Activated naive CD4-positive, alpha-beta T cell treated with anti-CD3 and anti-CD28 coated beads, Interleukin-2, amount 50 U/mL, for 24 hours (primary cell): Measurements from ENCODE around the gene KRTAP5-9.

Experiments
- H3K27ac Mint-ChIP-seq: one replicate; pipeline ENCODE4 v1.8.0; 2021; ENCODE audit warnings: mild to moderate bottlenecking, mixed read lengths
- H3K27me3 Mint-ChIP-seq: one replicate; pipeline ENCODE4 v1.8.0; 2021; ENCODE audit warnings: mixed read lengths
- H3K36me3 Mint-ChIP-seq: one replicate; pipeline ENCODE4 v1.8.0; 2021; ENCODE audit warnings: mixed read lengths
- H3K4me1 Mint-ChIP-seq: one replicate; pipeline ENCODE4 v1.8.0; 2021; ENCODE audit warnings: mixed read lengths
- H3K4me3 Mint-ChIP-seq: one replicate; pipeline ENCODE4 v1.8.0; 2021; ENCODE audit warnings: mild to moderate bottlenecking, mixed read lengths
- H3K9me3 Mint-ChIP-seq: one replicate; pipeline ENCODE4 v1.8.0; 2021; ENCODE audit warnings: mixed read lengths

KRTAP5-9 gene, protein sequence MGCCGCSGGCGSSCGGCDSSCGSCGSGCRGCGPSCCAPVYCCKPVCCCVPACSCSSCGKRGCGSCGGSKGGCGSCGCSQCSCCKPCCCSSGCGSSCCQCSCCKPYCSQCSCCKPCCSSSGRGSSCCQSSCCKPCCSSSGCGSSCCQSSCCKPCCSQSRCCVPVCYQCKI

DNA sequence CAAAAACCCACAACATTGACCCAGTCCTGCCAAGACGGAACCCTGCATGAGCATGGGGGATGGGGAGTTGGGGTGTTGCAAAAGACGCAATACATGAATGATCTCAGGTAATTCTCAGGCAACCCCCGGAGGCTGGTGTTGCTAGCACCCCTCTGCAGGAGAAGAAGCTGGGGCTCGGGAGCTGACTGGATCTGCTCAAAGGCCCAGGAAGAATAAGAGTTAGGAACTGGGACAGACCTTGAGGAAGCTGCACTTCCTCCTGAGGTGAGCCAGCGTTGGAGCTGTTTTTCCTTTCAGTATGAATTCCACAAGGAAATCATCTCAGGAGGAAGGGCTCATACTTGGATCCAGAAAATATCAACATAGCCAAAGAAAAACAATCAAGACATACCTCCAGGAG is at the start of gene KRTAP5-9:
TSS of gene KRTAP5-9 (plus strand) at position 301 of the 400 bp plus-strand sequence. CDS start 238 bp downstream, outside the sequence.
- Mint-ChIP-seq H3K27ac (no peak within 1 kb of the TSS), H3K27me3 (peaks cover 13% of the 10 kb centered on the region), H3K36me3 (no peaks in the 10 kb centered on the region), H3K4me1 (no peaks in the 10 kb centered on the region), H3K4me3 (no peak within 1 kb of the TSS), H3K9me3 (no peaks in the 10 kb centered on the region)

DNA sequence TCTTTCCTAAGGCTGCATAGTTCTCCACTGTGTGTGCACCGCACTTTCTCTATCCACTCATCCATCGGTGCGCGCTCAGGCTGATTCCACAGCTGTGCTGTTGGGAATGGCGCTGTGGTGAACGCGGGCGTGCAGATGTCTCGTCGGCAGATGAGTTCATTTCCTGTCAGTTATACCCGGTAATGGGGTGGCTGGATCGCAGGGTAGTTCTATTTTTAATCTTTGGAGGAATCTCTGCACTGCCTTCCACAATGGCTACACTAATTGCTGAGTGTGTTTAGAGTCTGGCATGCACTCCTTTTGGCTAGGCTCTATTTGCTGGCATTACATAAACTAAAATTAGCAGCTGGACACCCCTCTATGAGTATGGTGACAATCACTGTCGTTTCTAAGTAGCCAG is 49.1 kb upstream of the KRTAP5-9 start:
- no peak overlapping the region for H3K27ac Mint-ChIP-seq
- H3K4me3 Mint-ChIP-seq = no peak overlapping the region
- H3K4me1 Mint-ChIP-seq = no peaks in the 10 kb centered on the region
- peaks cover 33% of the 10 kb centered on the region for H3K36me3 Mint-ChIP-seq
- no peaks in the 10 kb centered on the region for H3K27me3 Mint-ChIP-seq
- H3K9me3 Mint-ChIP-seq = no peaks in the 10 kb centered on the region

DNA sequence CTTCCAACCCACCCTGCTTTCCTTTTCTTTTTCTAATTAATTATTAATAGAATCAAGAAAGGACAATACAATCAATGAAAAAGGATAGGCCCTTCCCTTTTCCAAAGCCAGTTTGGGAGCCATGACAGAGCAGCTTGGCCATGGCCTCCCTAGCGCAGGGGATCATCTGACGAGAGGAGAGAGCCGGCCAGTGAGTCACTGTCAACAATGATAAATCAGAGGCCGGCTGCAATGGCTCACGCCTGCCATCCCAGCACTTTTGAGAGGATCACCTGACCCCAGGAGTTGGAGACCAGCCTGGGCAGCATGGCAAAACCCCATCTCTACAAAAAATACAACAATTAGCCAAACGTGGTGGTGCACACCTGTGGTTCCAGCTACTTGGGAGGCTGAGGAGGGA is 48.7 kb upstream of the KRTAP5-9 start:
- H3K36me3 Mint-ChIP-seq = peaks cover 33% of the 10 kb centered on the region
- H3K27me3 Mint-ChIP-seq = no peaks in the 10 kb centered on the region
- no peak overlapping the region for H3K4me3 Mint-ChIP-seq
- H3K27ac Mint-ChIP-seq = no peak overlapping the region
- no peaks in the 10 kb centered on the region for H3K9me3 Mint-ChIP-seq
- no peaks in the 10 kb centered on the region for H3K4me1 Mint-ChIP-seq

DNA sequence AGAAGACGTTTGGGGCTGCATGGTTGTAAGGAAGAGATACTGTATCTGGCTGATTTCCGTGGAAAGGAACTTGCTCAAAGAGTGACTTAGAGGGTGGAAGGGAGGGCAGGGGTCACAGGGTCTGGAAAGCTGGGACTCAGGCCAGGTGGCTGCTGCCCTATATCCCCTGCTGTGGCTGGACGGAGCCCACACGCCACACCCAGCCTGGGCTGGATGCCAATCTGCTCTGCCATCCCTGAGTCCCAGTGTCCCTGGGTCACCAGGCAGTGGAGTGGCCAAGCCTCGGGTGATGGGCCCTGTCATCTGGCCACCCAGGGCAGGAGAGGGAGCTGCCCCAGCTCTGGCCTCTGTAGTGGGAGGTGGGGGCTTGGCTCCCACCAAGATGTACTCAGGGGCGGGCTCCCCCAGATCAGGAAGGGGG is 47.6 kb upstream of the KRTAP5-9 start:
- Mint-ChIP-seq H3K4me1 (no peaks in the 10 kb centered on the region), H3K27ac (no peak overlapping the region), H3K9me3 (no peaks in the 10 kb centered on the region), H3K36me3 (peaks cover 31% of the 10 kb centered on the region), H3K27me3 (no peaks in the 10 kb centered on the region), H3K4me3 (no peak overlapping the region)

DNA sequence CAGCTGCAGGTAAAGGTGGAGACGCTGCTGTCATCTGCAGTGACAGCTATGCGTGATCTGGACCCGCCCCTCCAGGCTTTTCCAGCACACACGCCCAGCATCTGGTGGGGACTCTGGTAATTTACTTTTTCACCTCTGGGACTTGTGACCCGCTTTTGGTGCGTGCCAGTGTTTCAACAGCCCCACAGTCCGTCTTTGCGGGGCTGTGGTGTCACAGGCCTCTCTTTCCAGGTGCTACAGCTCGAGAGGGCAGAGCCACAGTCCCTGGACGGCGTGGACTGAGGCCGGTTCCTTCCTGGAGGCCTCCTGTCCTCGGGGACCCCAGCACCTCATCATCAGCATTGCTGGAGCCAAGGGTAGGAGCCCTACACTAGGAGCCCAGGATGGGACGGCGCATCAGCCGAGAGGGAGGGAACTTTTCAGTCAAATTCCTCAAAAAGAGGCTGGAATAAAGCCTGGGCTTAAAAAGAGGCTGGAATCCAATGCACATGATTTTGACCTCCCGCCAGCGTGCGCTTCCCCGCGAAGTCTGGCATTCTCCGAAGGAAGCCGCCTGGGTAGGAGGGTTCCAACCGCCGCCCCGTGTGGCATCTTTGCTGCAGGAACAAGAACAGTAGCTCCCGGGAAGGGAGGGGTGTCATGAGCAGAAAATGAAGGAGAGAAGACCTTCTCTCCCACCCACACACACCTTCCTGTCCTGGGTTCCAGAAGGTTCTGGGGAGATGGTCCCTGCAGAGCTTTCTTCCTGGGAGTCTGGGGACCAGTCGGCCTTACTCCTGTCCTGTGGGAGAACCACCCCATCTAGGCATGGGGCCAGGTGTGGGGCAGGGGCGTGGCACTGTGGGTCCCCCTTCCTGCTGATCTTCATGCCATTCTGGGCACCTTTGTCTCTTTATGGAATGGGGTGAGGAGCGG is 46.9 kb upstream of the KRTAP5-9 start:
- H3K9me3 Mint-ChIP-seq = no peaks in the 10 kb centered on the region
- peaks cover 38% of the 10 kb centered on the region for H3K36me3 Mint-ChIP-seq
- H3K4me3 Mint-ChIP-seq = no peak overlapping the region
- no peaks in the 10 kb centered on the region for H3K27me3 Mint-ChIP-seq
- H3K27ac Mint-ChIP-seq = no peak overlapping the region
- H3K4me1 Mint-ChIP-seq = no peaks in the 10 kb centered on the region

DNA sequence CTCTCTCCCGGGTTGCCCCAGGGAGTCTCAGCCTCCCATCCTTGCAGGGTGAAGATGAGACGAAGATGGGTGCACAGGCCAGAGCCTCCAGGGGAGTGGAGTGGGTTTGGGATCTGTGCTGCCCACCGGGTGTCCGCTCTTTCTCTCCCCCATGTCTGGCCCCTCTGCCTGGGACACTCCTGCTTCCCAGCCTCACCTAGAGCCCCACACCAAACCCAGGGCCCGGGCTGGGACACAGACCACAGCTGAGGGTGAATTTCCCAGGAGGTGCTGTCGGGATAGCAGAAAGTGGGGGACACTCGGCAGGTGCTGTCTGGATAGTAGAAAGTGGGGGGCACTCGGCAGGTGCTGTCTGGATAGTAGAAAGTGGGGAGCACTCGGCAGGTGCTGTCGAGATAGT is 46.2 kb upstream of the KRTAP5-9 start:
- H3K27ac Mint-ChIP-seq = no peak overlapping the region
- H3K4me1 Mint-ChIP-seq = no peaks in the 10 kb centered on the region
- H3K9me3 Mint-ChIP-seq = peaks cover 3% of the 10 kb centered on the region
- no peak overlapping the region for H3K4me3 Mint-ChIP-seq
- H3K27me3 Mint-ChIP-seq = no peaks in the 10 kb centered on the region
- peaks cover 40% of the 10 kb centered on the region for H3K36me3 Mint-ChIP-seq

DNA sequence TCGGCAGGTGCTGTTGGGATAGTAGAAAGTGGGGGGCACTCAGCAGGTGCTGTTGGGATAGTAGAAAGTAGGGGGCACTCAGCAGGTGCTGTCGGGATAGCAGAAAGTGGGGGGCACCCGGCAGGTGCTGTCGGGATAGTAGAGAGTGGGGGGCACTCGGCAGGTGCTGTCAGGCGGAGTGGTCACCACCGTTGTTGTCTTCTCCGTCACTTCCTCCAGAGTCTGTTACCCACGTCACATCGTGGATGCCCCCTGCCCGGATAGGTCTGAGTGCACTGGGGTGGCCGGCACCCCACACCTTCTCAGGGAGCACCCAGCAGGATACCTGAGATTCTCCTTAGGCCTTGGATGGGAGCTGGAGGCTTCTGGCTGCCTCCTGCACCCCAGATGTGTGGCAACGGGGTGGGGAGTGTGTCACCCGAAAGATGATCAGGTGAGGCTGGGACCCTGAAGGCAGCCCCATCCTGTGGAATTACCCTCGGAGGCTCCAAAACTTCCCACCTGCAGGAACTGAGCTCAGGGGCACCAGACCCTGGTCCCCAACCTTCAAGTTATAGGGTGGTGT is 45.3 kb upstream of the KRTAP5-9 start:
- Mint-ChIP-seq H3K27me3 (no peaks in the 10 kb centered on the region), H3K36me3 (peaks cover 38% of the 10 kb centered on the region), H3K9me3 (peaks cover 5% of the 10 kb centered on the region), H3K4me3 (no peak overlapping the region), H3K4me1 (no peaks in the 10 kb centered on the region), H3K27ac (no peak overlapping the region)

DNA sequence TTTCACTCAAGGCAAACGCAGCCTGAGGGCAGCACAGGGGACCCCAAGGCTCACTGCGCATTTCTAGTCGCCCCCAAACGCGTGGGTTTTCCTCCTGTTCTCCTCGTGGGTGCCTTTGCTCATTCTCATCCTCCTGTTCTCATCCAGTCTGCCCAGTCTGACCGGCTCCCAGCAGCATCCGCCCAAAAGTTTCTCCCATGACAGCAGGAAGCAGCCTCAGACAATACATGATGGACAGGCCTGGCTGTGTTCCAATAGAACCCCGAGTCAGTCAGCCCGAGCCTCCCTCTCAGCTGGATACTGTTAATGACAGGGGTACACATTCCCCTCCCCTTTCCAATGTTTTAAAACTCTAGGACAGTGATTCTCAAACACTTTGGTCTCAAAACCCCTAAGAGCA is 43.7 kb upstream of the KRTAP5-9 start:
- H3K36me3 Mint-ChIP-seq = peaks cover 36% of the 10 kb centered on the region
- no peak overlapping the region for H3K4me3 Mint-ChIP-seq
- peaks cover 20% of the 10 kb centered on the region for H3K9me3 Mint-ChIP-seq
- no peaks in the 10 kb centered on the region for H3K27me3 Mint-ChIP-seq
- no peak overlapping the region for H3K27ac Mint-ChIP-seq
- no peaks in the 10 kb centered on the region for H3K4me1 Mint-ChIP-seq

DNA sequence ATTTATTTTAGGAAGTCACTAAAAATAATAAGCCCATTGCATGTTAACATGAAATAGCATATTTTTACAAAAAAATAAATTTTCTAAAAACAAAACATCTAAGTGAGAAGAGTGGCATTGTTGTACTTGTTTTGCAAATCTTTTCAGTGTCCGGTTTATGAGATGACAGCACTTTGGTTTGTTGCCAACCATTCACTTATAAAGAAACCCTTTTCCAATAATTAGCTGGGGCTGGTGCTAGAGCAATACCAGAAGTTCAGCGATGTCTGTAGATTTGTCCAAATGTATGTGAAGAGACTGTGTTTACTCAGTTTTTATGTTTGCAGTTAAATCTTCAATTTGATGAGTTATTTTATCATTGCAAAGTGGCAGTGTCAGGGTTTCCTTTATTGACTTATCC is 43.2 kb upstream of the KRTAP5-9 start:
- H3K9me3 Mint-ChIP-seq = peaks cover 23% of the 10 kb centered on the region
- H3K27ac Mint-ChIP-seq = no peak overlapping the region
- no peak overlapping the region for H3K4me3 Mint-ChIP-seq
- H3K4me1 Mint-ChIP-seq = no peaks in the 10 kb centered on the region
- no peaks in the 10 kb centered on the region for H3K27me3 Mint-ChIP-seq
- H3K36me3 Mint-ChIP-seq = peaks cover 36% of the 10 kb centered on the region

DNA sequence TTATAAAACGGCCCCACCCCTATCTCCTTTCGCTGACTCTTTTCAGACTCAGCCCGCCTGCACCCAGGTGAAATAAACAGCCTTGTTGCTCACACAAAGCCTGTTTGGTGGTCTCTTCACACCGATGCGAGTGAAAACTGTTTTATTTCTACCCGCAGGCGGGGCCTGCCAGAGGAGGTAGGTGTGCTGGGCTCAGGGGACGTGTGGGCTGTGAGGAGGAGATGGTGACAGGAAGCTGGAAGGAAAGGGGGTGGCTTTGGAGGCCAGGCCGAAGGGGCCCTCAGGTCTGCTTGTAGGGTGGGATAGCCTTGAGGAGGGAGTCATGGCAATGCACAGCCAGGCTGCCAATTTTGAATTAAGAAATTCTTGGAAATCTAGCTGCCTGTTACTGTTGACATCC is 42.4 kb upstream of the KRTAP5-9 start:
- peaks cover 23% of the 10 kb centered on the region for H3K9me3 Mint-ChIP-seq
- no peaks in the 10 kb centered on the region for H3K27me3 Mint-ChIP-seq
- H3K36me3 Mint-ChIP-seq = peaks cover 32% of the 10 kb centered on the region
- no peak overlapping the region for H3K27ac Mint-ChIP-seq
- H3K4me3 Mint-ChIP-seq = no peak overlapping the region
- H3K4me1 Mint-ChIP-seq = no peaks in the 10 kb centered on the region

DNA sequence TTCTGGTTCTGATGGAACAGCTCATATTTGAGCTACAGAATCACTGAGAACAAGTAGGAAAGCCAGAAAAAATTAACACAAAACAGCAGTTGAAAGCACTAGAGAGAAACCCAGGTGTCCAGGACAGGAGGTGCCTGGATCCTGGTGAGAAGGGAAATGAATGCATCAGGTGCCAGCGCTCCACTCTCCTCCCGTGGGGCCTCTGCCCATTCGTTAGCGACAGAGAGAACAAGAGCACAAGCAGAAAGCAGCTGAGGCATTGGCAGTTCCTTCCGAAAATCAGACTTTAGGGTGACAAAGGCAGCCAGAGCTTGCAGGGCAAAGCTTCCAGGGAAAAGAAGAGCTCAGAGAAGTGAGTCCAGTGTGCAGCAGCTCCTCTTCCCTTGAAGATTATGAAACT is 41.1 kb upstream of the KRTAP5-9 start:
- Mint-ChIP-seq H3K4me3 (no peak overlapping the region), H3K36me3 (peaks cover 31% of the 10 kb centered on the region), H3K27ac (no peak overlapping the region), H3K9me3 (peaks cover 23% of the 10 kb centered on the region), H3K4me1 (no peaks in the 10 kb centered on the region), H3K27me3 (no peaks in the 10 kb centered on the region)

DNA sequence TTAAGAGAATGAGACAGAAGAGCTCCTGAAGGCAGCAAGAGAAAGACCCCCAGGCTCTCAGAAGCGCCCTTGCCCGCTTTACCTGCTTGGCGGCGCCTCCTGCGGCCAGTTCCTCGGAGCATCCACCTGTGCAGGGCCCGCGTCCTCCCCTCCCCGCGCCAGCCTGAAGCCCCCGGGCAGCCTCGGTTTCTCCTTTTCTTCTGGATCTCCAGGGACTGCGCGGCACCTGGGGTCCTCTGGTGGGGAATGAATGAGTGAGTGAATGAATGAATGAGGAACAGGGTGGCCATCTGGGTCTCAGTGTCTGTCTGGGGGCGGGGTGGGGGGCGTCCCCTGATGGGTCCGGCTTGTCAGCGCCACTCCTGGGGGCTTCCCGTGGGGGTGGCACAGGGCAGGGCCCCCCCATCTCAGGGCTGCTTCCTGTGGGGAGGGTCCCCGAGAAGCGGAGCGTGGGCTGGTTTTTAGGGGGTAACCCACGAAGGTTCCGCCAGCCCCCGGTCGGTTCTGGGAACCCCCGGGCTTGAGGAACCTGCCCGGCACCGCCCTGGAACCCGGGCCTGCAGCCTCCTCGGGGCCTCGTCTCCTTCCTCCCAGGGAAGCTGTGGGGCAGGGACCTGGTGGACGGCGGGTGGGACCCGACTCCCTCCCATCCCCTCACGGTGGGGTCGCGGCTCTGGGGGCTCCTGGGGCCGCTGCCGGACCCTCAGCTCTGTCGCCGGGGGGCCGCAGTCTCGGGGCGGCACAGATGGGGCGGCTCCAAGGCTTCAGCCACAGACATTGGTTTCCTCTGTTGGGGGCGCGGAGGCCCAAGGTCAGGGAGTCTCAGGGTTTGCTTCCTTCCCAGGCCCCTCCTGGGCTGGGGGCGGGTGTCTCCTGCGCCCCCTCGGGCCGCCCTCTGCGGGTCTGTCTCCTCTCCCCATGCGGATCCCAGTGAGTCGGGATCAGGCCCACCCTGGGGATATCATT is 29.4 kb upstream of the KRTAP5-9 start:
- Mint-ChIP-seq H3K36me3 (peaks cover 3% of the 10 kb centered on the region), H3K27ac (no peak overlapping the region), H3K4me1 (no peaks in the 10 kb centered on the region), H3K27me3 (no peaks in the 10 kb centered on the region), H3K4me3 (no peak overlapping the region), H3K9me3 (peaks cover 17% of the 10 kb centered on the region)

DNA sequence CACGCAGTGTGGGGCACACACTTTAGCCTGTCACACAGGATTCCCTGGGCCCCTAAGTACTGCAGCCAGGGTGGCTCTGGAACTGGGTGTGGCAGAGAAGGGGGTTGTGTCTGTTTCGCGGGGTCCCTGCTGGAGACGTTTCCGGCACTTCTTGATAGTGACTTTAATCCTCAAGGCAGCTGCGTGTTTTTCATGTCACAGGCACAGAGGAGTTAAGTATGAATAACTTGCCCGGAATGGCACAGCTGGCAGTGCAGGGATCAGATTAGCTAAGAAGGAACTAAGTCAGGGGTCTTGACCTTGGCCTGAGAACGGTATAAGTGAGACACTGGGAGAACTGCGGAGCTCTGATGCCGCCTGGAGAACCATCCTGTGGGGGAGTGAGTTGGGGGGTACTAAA is 28.7 kb upstream of the KRTAP5-9 start:
- Mint-ChIP-seq H3K27me3 (no peaks in the 10 kb centered on the region), H3K27ac (no peak overlapping the region), H3K9me3 (peaks cover 14% of the 10 kb centered on the region), H3K4me1 (no peaks in the 10 kb centered on the region), H3K36me3 (peaks cover 1% of the 10 kb centered on the region), H3K4me3 (no peak overlapping the region)

DNA sequence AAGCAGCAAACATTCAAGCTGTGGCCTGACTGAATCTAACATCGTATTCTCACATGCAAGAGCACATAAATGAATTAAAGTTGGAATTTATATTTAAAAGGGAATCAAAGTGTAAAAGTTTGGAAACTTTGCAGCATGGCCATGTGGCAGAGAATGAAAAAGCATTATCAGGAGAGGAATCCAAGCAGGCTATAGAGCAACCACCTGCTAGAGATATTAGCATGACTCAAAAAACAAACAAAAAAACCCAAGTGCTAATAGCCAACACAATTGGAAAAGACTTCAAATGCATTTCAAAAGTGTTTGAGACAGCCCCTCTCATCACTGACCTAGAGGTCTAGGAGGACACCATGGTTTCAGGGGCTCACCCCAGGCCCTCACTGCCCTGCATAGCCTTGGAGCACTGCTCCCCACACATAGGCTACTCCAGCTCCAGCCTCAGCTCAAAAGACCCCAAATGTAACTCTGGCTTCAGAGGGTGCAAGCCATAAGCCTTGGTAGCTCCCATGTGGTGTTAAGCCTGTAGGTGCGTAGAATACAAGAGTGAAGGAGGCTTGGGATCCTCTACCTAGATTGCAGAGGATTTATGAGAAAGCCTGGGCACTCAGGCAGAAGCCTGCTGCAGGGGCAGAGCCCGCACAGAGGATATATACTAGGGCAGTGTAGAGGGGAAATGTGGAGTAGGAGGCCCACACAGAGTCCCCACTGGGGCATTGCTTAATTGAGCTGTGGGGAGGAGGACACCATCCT is 22.9 kb upstream of the KRTAP5-9 start:
- H3K36me3 Mint-ChIP-seq = peaks cover 1% of the 10 kb centered on the region
- H3K4me1 Mint-ChIP-seq = no peaks in the 10 kb centered on the region
- no peak overlapping the region for H3K4me3 Mint-ChIP-seq
- H3K9me3 Mint-ChIP-seq = peaks cover 14% of the 10 kb centered on the region
- H3K27ac Mint-ChIP-seq = no peak overlapping the region
- peaks cover 5% of the 10 kb centered on the region for H3K27me3 Mint-ChIP-seq
